Ishikawa (cell line): ENCODE data around the gene SELPLG.

Source experiments
- CEBPB ChIP-seq: IDR thresholded peaks from 2 replicates; pipeline ENCODE4 v1.6.1; 2012
- CREB1 ChIP-seq: IDR thresholded peaks from 2 replicates; pipeline ENCODE4 v1.6.1; 2012; ENCODE audit warnings: low read depth
- EGR1 ChIP-seq: IDR thresholded peaks from 2 replicates; pipeline ENCODE4 v1.6.1; 2012
- EP300 ChIP-seq: IDR thresholded peaks from 2 replicates; pipeline ENCODE4 v1.6.1; 2012; ENCODE audit warnings: borderline replicate concordance
- FOXM1 ChIP-seq: IDR thresholded peaks from 2 replicates; pipeline ENCODE4 v1.6.1; 2012; ENCODE audit warnings: low read depth, borderline replicate concordance
- NFIC ChIP-seq: IDR thresholded peaks from 2 replicates; pipeline ENCODE4 v1.6.1; 2012
- RAD21 ChIP-seq: IDR thresholded peaks from 2 replicates; pipeline ENCODE4 v1.6.1; 2012; ENCODE audit warnings: low read depth
- TAF1 ChIP-seq: IDR thresholded peaks from 2 replicates; pipeline ENCODE4 v1.6.1; 2012; ENCODE audit warnings: low read depth, mild to moderate bottlenecking
- TCF12 ChIP-seq: IDR thresholded peaks from 2 replicates; pipeline ENCODE4 v1.6.1; 2012; ENCODE audit warnings: low read depth
- TEAD4 ChIP-seq: IDR thresholded peaks from 2 replicates; pipeline ENCODE4 v1.6.1; 2012
- YY1 ChIP-seq: IDR thresholded peaks from 2 replicates; pipeline ENCODE4 v1.6.1; 2012; ENCODE audit warnings: low read depth
- ZBTB7A ChIP-seq: IDR thresholded peaks from 2 replicates; pipeline ENCODE4 v1.6.1; 2012; ENCODE audit warnings: low read depth
- TF ChIP-seq, protein P1 (sequence below): IDR thresholded peaks from 2 replicates; pipeline ENCODE4 v1.6.1; 2012
- TF ChIP-seq, protein P2 (sequence below): IDR thresholded peaks from 2 replicates; pipeline ENCODE4 v1.6.1; 2012; ENCODE audit warnings: low read depth, mild to moderate bottlenecking
- TF ChIP-seq, protein P3 (sequence below): IDR thresholded peaks from 2 replicates; pipeline ENCODE4 v1.6.1; 2012

SELPLG gene

DNA sequence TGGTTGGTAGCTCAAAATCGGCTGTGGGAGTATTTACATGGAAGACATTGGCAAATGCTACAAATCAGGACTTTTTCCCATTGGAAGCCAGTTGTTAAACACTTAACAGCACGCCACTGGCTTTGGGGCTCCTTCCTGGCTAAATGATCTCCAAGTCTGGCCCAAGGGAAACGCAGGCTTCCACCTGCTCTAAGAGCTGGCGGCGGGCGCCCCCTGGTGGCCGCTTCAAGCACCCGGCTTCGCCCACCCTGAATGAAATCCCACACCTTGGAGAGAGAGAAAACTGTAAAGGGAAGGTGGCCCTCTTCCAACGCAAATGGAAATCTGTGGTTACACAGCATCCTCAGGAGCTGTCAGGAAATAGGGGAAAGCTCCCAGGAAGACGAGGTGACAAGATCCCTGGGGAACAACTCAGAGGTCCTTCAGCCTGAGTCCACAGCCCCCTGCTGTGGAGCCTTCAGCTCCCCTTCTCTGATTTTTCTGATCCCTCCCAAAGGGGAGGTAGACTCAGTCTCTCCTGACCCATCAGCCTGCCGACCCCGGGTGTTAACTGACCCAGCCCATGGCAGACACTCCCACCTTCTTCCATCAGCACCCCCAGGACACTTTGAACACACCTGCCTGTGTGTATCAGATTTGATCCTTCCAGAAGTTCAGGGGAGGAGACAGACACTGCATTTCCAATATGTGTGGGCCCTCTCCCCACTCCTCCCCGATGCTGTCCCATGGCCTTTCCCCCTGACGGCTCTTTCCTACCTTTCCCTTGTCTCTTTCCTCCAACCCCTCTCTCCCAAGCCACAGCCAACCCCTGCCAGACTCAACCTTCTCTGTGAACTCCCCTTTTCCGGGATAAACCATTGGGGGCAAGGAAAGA lies 15.4 kb downstream of the SELPLG start:
- no peak for TF ChIP-seq EP300
- TF ChIP-seq TEAD4: no peak
- no peak for TF ChIP-seq TAF1
- TF ChIP-seq, protein P1, sequence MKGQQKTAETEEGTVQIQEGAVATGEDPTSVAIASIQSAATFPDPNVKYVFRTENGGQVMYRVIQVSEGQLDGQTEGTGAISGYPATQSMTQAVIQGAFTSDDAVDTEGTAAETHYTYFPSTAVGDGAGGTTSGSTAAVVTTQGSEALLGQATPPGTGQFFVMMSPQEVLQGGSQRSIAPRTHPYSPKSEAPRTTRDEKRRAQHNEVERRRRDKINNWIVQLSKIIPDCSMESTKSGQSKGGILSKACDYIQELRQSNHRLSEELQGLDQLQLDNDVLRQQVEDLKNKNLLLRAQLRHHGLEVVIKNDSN: no peak
- TF ChIP-seq, protein P2, sequence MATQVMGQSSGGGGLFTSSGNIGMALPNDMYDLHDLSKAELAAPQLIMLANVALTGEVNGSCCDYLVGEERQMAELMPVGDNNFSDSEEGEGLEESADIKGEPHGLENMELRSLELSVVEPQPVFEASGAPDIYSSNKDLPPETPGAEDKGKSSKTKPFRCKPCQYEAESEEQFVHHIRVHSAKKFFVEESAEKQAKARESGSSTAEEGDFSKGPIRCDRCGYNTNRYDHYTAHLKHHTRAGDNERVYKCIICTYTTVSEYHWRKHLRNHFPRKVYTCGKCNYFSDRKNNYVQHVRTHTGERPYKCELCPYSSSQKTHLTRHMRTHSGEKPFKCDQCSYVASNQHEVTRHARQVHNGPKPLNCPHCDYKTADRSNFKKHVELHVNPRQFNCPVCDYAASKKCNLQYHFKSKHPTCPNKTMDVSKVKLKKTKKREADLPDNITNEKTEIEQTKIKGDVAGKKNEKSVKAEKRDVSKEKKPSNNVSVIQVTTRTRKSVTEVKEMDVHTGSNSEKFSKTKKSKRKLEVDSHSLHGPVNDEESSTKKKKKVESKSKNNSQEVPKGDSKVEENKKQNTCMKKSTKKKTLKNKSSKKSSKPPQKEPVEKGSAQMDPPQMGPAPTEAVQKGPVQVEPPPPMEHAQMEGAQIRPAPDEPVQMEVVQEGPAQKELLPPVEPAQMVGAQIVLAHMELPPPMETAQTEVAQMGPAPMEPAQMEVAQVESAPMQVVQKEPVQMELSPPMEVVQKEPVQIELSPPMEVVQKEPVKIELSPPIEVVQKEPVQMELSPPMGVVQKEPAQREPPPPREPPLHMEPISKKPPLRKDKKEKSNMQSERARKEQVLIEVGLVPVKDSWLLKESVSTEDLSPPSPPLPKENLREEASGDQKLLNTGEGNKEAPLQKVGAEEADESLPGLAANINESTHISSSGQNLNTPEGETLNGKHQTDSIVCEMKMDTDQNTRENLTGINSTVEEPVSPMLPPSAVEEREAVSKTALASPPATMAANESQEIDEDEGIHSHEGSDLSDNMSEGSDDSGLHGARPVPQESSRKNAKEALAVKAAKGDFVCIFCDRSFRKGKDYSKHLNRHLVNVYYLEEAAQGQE: no peak
- TF ChIP-seq FOXM1: no peak
- TF ChIP-seq, protein P3, sequence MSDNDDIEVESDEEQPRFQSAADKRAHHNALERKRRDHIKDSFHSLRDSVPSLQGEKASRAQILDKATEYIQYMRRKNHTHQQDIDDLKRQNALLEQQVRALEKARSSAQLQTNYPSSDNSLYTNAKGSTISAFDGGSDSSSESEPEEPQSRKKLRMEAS: no peak
- TF ChIP-seq RAD21: peak; percentile 98

- TF ChIP-seq RAD21 (no peak), YY1 (no peak), EGR1 (no peak), TAF1 (no peak)
Observed at GRCh38 chr12:108616941-108617858, 16.5 kb downstream of the SELPLG start.

GRCh38 chr12:108616359-108616758 lies 17.3 kb downstream of the SELPLG start:
- TF ChIP-seq, protein P2: no peak
- TF ChIP-seq RAD21: no peak
- no peak for TF ChIP-seq NFIC
- no peak for TF ChIP-seq YY1
- no peak for TF ChIP-seq EGR1
- TF ChIP-seq FOXM1: no peak
- TF ChIP-seq, protein P1: no peak
- TF ChIP-seq TCF12: no peak
- TF ChIP-seq, protein P3: no peak
- no peak for TF ChIP-seq TAF1
- TF ChIP-seq CEBPB: no peak
- no peak for TF ChIP-seq TEAD4
- TF ChIP-seq EP300: no peak
- TF ChIP-seq CREB1: no peak
- no peak for TF ChIP-seq ZBTB7A

GRCh38 chr12:108615918-108616317 lies 17.8 kb downstream of the SELPLG start:
- TF ChIP-seq TEAD4: no peak

GRCh38 chr12:108614639-108615038 lies 19.1 kb downstream of the SELPLG start:
- TF ChIP-seq RAD21 (no peak), ZBTB7A (no peak), EP300 (no peak), NFIC (no peak), TEAD4 (no peak), CEBPB (no peak), CREB1 (no peak), EGR1 (no peak), FOXM1 (no peak), TCF12 (no peak), YY1 (no peak), TAF1 (no peak)
- TF ChIP-seq, protein P2: no peak
- TF ChIP-seq, protein P3: no peak
- TF ChIP-seq, protein P1: no peak
